GM19463 (cell line): ENCODE results near the gene OPCML.

ENCODE experiments used
- ATAC-seq: cut with Tn5 transposase; IDR thresholded peaks from one replicate; pipeline ENCODE4 v1.9.1; 2021; ENCODE audit warnings: mild to moderate bottlenecking, moderate library complexity; ENCODE audit not compliant: unreplicated experiment

OPCML gene

GRCh38 chr11:132716037-132716436 lies 816.3 kb downstream of the OPCML start:
- ATAC-seq = no peak

GRCh38 chr11:132714859-132715440 lies 817.4 kb downstream of the OPCML start:
- ATAC-seq = no peak

- ATAC-seq = no peak
Measured at GRCh38 chr11:132712466-132712865, 819.8 kb downstream of the OPCML start.

- no peak for ATAC-seq
Measured at GRCh38 chr11:132704781-132705375, 827.4 kb downstream of the OPCML start.

GRCh38 chr11:132692891-132693290 lies 839.4 kb downstream of the OPCML start:
- no peak for ATAC-seq

GRCh38 chr11:132691848-132692550 lies 840.3 kb downstream of the OPCML start:
- ATAC-seq = no peak

- ATAC-seq = no peak
Measured at GRCh38 chr11:132686886-132687285, 845.4 kb downstream of the OPCML start.

- ATAC-seq = no peak
Measured at GRCh38 chr11:132685174-132685611, 847.1 kb downstream of the OPCML start.

GRCh38 chr11:132683602-132684001 lies 848.7 kb downstream of the OPCML start:
- no peak for ATAC-seq

GRCh38 chr11:132681971-132682370 lies 850.3 kb downstream of the OPCML start:
- no peak for ATAC-seq

- no peak for ATAC-seq
Measured at GRCh38 chr11:132680584-132680983, 851.7 kb downstream of the OPCML start.

GRCh38 chr11:132674151-132674550 lies 858.1 kb downstream of the OPCML start:
- ATAC-seq = no peak

- ATAC-seq = no peak
Measured at GRCh38 chr11:132671851-132672370, 860.4 kb downstream of the OPCML start.

- no peak for ATAC-seq
Measured at GRCh38 chr11:132670921-132671675, 861.2 kb downstream of the OPCML start.

- ATAC-seq = no peak
Measured at GRCh38 chr11:132669949-132670348, 862.4 kb downstream of the OPCML start.

- ATAC-seq = no peak
Measured at GRCh38 chr11:132665205-132665604, 867.1 kb downstream of the OPCML start.

GRCh38 chr11:132658696-132659095 lies 873.6 kb downstream of the OPCML start:
- ATAC-seq = no peak

- no peak for ATAC-seq
Measured at GRCh38 chr11:132658004-132658403, 874.3 kb downstream of the OPCML start.

- no peak for ATAC-seq
Measured at GRCh38 chr11:132655187-132655855, 877.0 kb downstream of the OPCML start.

- no peak for ATAC-seq
Measured at GRCh38 chr11:132653237-132653636, 879.1 kb downstream of the OPCML start.
